Esophagus squamous epithelium (tissue), 4 donors: Measurements from ENCODE around the gene RNF166.

Experiments
- CTCF ChIP-seq, 6 experiments: fragments of 450-650 bp in 4 of 6; fragments of 200-600 bp in 2 of 6; sonication (generic) in 2 of 6; IDR thresholded peaks; one replicate each; pipeline ENCODE4 v1.5.1; 2016 to 2019; ENCODE audit warnings: antibody characterized with exemption in 6 of 6, mild to moderate bottlenecking in 4 of 6, moderate library complexity in 4 of 6
- POLR2A ChIP-seq, 4 donors: fragments of 450-650 bp; IDR thresholded peaks; one replicate each; pipeline ENCODE4 v1.6.1; 2017; ENCODE audit warnings: antibody characterized with exemption in 4 of 4, mild to moderate bottlenecking in 4 of 4, moderate library complexity in 3 of 4

GRCh38 chr16:88691129-88691813 lies 14.9 kb downstream of the RNF166 start:
- no peak for TF ChIP-seq CTCF (IDR thresholded peaks at IDR 0.05)
- no peak for TF ChIP-seq POLR2A (IDR thresholded peaks at IDR 0.05)
